Ectodermal cell (in vitro differentiated cells): Measurements from ENCODE around the gene SEC14L1.

Experiments used
- H3K27ac ChIP-seq: 2 replicates; pipeline ENCODE4 v1.7.0; 2013; ENCODE audit warnings: mild to moderate bottlenecking, low read depth, low read length; ENCODE audit not compliant: insufficient read depth, poor library complexity, severe bottlenecking
- H3K27me3 ChIP-seq: 2 replicates; pipeline ENCODE4 v1.7.0; 2013; ENCODE audit warnings: mild to moderate bottlenecking, low read length; ENCODE audit not compliant: insufficient read depth, control insufficient read depth, poor library complexity, severe bottlenecking
- H3K36me3 ChIP-seq: one replicate; pipeline ENCODE4 v1.7.0; 2013; ENCODE audit warnings: low read length; ENCODE audit not compliant: control insufficient read depth, insufficient read depth
- H3K4me1 ChIP-seq: one replicate; pipeline ENCODE4 v1.7.0; 2013; ENCODE audit warnings: low read length; ENCODE audit not compliant: control insufficient read depth, insufficient read depth
- H3K4me3 ChIP-seq: 2 replicates; pipeline ENCODE4 v1.7.0; 2013; ENCODE audit warnings: low read depth, low read length, control low read depth; ENCODE audit not compliant: insufficient read depth
- H3K9me3 ChIP-seq: 2 replicates; pipeline ENCODE4 v1.7.0; 2013; ENCODE audit warnings: mild to moderate bottlenecking, low read length, moderate library complexity; ENCODE audit not compliant: control insufficient read depth
- WGBS, 2 experiments: methylation state at CpG; one replicate each; pipeline ENCODE4 v1.1.7; 2013; ENCODE audit warnings: missing lambda C conversion rate in 2 of 2; 5-methylcytosine and 5-hydroxymethylcytosine counted together

SEC14L1 gene

DNA sequence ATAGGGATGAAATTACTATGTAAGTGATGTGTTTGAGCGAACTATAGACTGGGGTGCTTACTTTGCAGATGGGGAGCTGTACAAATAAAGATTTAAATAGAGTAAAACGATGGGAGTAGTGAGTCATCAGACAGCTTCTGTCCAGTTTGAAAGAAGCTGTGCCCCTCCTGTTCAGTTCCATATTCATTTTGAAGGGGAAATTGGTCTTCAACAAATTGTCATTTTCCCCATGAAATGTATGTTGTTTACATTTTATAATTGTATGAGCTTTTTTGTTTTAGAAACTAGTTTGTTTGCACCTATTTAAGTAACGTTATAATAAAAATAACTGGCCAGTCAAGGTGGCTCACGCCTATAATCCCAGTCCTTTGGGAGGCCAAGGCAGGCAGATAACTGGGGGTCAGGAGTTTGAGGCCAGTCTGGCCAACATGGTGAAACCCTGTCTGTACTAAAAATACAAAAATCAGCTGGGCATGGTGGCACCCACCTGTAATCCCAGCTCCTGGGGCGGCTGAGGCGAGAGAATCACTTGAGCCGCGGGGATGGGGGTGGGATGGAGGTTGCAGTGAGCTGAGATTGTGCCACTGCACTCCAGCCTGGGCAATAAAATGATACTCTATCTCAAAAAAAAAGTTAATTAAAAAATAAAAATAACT, 20.2 kb downstream of the SEC14L1 start:
- WGBS, 2 experiments, result 86 to 92% methylated on average over 8 of the region's 8 CpGs
- no peak overlapping the region for H3K27ac ChIP-seq

DNA sequence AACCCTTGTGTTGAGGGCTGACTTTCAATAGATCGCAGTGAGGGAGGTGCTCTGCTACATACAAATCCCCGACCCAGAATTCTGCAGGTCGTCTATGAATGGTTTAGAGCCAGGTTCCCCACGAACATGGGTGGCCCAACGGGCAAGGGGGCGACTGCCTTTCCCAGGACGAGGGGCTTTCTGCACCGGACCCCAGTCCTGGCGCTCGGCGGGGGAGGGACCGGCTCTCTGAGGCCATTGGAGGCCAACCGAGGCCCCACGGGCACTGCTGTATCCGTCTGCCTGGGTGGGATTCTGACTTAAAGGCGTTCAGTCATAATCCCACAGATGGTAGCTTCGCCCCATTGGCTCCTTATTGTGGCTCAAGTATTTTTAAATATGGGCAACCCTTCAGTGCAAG, 21.2 kb downstream of the SEC14L1 start:
- Histone ChIP-seq H3K9me3 (no peaks in the 10 kb centered on the region), H3K27ac (no peak overlapping the region), H3K4me3 (no peak overlapping the region), H3K27me3 (no peaks in the 10 kb centered on the region), H3K36me3 (no peaks in the 10 kb centered on the region), H3K4me1 (peaks cover 30% of the 10 kb centered on the region)
- 90 to 94% methylated on average over 17 of the region's 17 CpGs for WGBS, 2 experiments

More for the DNA sequence above, 20.2 kb downstream of the SEC14L1 start:
- peaks cover 30% of the 10 kb centered on the region for H3K4me1 ChIP-seq
- H3K27me3 ChIP-seq, result no peaks in the 10 kb centered on the region
- no peak overlapping the region for H3K4me3 ChIP-seq
- H3K36me3 ChIP-seq, result no peaks in the 10 kb centered on the region
- no peaks in the 10 kb centered on the region for H3K9me3 ChIP-seq

DNA sequence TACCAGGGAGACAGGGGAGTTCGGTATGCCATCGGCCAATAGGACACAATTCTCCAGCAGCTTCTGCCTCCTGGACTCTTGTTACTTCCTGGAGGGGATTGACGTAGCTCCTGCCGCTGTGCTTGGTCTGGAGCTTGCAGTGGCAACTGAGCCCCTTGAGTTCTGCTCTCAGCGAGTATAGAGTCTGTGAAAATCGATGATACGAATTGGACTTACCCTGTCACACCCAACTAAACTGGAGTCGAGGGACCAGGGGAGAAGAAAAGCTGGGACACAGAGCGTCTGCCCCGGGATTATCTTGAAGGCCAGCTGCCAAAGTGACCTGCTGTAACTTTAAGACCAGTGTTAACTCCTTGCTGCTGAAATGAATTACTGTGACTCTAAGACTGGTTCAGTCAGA, 22.2 kb downstream of the SEC14L1 start:
- Histone ChIP-seq H3K4me3 (no peak overlapping the region), H3K36me3 (no peaks in the 10 kb centered on the region), H3K4me1 (peaks cover 30% of the 10 kb centered on the region), H3K27me3 (no peaks in the 10 kb centered on the region), H3K27ac (no peak overlapping the region), H3K9me3 (no peaks in the 10 kb centered on the region)
- 45 to 57% methylated on average over 10 of the region's 10 CpGs for WGBS, 2 experiments

DNA sequence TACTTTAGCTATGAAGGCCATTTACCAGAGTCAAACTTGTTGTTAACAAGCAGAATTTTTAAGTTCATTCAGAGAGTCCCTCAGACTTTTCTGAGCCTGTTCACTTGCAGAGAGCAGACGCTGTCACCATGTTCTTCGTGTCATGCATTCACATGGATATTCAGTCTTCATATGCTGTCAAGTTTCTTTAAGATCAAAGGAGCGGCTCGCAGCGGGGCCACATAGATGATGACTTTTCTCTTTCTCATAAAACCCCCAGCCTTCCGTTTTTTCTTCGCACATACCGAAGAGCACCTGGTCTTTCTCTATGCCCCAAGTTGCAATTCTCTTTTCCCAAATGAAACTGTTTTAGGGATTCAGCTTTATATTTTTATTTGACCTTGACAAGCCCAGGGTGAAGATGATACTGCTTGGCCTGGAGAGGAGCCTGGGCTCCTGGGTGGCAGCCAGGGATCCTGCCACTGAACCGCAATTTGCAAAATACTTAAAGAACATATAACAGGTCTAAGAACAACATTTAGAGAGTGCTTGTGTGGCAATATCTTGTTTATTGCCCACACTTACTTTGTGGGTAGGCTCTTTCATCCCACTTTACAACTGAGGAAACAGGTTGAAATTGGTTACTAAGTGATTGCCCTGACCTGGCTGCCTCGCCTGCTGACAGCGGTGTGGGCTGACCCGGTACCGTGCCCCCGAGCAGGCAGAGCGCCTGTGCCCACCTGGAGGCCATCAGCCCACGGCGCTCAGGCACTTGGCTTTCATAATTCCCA, 22.9 kb downstream of the SEC14L1 start:
- H3K4me1 ChIP-seq, result peaks cover 30% of the 10 kb centered on the region
- 41 to 53% methylated on average over 17 of the region's 17 CpGs for WGBS, 2 experiments
- peaks cover 1% of the 10 kb centered on the region for H3K9me3 ChIP-seq
- no peaks in the 10 kb centered on the region for H3K36me3 ChIP-seq
- H3K4me3 ChIP-seq, result no peak overlapping the region
- H3K27ac ChIP-seq, result no peak overlapping the region
- no peaks in the 10 kb centered on the region for H3K27me3 ChIP-seq

DNA sequence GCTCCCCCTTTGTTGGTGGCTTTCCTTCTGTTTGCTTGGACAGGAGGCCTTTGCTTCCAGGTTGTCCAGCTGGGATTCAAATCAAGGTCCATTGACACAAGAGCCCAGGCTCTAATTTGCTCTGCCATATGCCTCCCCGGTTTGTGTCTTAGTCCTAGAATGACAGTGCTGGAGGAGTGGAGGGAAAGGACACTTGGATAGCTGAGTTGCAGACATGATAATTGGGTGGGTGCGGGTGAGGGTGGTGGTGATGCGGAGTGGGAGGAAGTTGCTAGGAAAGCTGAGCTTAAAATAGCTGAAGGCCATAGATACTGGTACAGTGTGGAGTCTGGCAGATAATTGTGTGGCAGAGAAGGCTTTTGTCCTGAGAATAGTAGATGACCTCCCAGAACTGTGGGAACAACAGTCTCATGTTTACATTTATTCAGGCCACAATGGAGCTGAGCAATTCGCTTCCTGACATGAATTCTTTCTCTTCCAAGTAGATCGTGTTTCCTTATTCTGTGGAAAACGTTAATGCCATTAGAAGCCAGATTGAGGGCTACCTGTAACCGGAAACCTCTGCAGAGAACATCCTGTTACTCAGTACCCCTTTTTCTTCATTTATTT, 23.8 kb downstream of the SEC14L1 start:
- no peak overlapping the region for H3K27ac ChIP-seq
- 48 to 54% methylated on average over 7 of the region's 7 CpGs for WGBS, 2 experiments

DNA sequence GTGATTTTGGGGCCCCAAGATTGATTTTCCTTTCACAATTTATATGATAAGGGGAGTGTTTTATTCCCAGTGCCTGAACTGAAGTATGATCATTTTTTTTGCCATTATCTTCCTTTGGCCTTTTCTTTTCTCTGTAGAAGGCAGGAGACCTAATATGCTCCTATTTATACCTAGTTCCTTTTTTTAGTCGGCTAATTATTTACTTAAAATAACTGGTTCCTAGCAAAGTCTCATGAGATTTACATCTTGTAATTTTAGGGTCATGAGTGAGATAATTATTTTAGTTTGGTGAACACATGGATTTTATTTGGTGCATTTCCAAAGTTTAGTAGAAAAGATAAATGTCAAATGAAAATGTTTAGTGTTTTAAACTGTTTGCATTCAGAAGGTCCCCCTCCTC, 24.8 kb downstream of the SEC14L1 start:
- Histone ChIP-seq H3K4me3 (no peak overlapping the region), H3K36me3 (no peaks in the 10 kb centered on the region), H3K9me3 (peaks cover 2% of the 10 kb centered on the region), H3K27me3 (no peaks in the 10 kb centered on the region), H3K27ac (no peak overlapping the region), H3K4me1 (peaks cover 30% of the 10 kb centered on the region)
- 100% methylated on average over 1 of the region's 1 CpG; no CpG with 5 or more reads in 1 of the 2 experiments for WGBS, 2 experiments

More for the DNA sequence above, 23.8 kb downstream of the SEC14L1 start:
- Histone ChIP-seq H3K36me3 (no peaks in the 10 kb centered on the region), H3K9me3 (peaks cover 2% of the 10 kb centered on the region), H3K4me1 (peaks cover 30% of the 10 kb centered on the region), H3K4me3 (no peak overlapping the region), H3K27me3 (no peaks in the 10 kb centered on the region)

DNA sequence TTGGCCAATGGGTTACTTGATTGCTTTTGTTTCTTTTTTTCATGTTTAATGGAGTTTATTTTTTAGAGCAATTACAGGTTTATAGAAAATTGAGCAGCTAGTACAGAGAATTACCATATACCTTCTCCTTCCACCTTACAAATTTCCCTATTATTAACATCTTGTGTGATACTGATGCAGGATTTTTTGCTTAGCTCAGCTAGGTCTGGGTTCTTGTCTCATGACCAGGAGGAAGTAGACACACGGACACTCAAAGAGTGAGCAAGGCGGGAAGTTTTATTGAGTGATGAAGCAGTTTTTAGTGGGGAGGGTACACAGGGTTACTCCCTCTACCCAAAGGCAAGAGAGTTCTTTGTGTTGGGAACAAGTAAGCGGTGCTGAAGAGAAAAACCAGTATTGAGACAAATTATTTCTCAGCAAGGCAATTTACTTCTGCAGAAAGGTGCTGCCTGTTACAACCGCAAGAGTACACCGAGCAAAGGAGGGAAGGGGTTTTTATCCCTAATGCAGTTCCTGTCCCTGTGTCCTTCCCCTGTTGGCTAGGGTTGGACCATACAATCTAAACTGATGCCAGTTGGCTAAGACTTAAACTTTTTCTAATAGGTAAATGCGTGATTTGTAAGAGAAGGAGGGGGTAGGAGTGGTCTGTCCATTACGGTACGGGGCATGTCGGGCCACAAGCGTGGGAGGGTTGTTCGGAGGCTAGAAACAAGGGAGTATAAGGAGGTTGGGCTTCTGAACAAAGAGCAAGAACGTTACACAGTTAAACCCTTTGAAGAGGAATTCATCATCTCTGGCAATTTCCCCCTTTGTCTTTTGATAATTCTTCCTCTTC, 26.9 kb downstream of the SEC14L1 start:
- Histone ChIP-seq H3K4me1 (peaks cover 26% of the 10 kb centered on the region), H3K4me3 (no peak overlapping the region), H3K36me3 (no peaks in the 10 kb centered on the region), H3K27me3 (no peaks in the 10 kb centered on the region), H3K9me3 (peaks cover 2% of the 10 kb centered on the region), H3K27ac (no peak overlapping the region)
- WGBS, 2 experiments, result 88% methylated on average over 12 of the region's 12 CpGs

DNA sequence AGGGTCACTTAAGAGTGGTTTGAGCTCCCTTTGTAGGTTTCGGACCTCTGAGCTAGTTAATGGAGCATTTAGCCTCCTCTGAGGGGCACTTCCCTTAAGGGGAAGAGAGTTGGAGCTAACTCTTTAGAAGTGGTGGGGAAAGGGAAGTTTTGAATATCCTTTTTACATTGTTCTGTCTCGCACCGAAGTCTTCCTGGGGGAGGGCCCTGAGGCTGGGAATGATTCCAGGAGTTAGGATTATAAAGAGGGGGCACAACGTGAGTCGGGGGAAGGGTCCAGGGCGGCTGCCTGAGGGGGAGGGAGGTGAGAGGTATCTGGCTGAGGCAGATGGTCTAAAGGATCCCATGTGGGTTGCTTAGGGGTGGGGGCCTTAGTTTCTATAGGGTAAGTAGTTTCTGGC, 32.3 kb downstream of the SEC14L1 start:
- Histone ChIP-seq H3K9me3 (peaks cover 6% of the 10 kb centered on the region), H3K36me3 (no peaks in the 10 kb centered on the region), H3K4me3 (no peak overlapping the region), H3K4me1 (no peaks in the 10 kb centered on the region), H3K27ac (no peak overlapping the region), H3K27me3 (no peaks in the 10 kb centered on the region)
- WGBS, 2 experiments, result 93% methylated on average over 6 of the region's 6 CpGs

DNA sequence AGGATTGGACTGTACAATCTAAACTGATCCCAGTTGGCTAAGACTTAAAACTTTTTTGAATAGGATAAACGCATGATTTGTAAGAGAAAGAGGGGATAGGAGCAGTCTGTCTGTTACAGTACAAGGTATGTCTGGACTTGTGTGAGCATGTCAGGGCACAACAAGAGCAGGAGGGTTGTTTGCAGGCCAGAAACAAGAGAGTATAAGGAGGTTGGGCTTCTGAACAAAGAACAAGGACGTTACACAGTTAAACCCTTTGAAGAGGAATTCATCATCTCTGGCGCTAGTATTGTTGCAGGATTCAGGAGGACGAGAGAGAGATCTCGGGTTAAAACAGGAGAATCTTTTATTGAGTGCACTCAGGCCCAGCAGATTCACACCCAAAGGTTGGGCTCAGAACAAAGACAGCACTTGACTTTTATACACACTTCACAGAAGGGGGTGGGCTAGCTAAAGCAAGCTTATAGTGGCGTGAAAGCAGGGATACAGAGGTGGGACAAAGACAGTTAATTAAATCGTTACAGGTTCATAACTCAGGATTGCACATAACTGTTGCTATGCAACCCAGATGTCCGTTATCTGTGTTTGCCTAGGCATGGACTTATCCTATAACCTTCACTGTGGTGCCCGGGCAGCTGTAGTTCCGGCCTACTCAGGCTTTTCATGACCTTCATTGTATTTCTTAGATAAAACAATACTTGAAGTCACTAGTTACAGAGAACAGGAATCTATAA, 34.3 kb downstream of the SEC14L1 start:
- 92 to 95% methylated on average over 10 of the region's 10 CpGs for WGBS, 2 experiments
- Histone ChIP-seq H3K9me3 (peaks cover 4% of the 10 kb centered on the region), H3K36me3 (no peaks in the 10 kb centered on the region), H3K27ac (no peak overlapping the region), H3K4me3 (no peak overlapping the region), H3K4me1 (no peaks in the 10 kb centered on the region), H3K27me3 (no peaks in the 10 kb centered on the region)
